NCI-H2227 (cell line): Measurements from ENCODE around the gene C16orf95.
"Not testable (repeated sequence)": the region's sequence is repeated elsewhere in the genome, so short reads cannot be mapped to it uniquely, and the experiment has no call there.

ENCODE experiments used
- DNase-seq: peaks from one replicate; lab custom pipeline; 2025; ENCODE audit not compliant: unreplicated experiment; lab: John Stamatoyannopoulos, UW

Gene C16orf95

DNA sequence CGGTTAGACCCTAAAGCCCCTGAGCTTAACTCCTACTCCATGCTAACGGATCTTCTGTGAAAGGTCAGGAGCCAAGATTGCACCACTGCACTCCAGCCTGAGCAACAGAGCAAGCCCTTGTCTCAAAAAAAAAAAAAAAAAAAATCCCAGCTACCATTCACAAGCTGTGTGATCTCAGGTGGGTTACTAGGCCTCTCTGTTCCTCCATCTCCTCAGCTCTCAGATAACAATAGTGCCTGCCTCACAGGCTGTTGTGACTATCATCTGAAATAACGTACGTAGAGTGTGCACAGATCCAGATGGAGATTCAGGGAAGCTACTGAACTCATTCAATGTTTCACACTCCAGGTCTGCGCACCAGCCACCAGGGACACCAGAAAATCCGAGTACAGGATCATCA lies 57.8 kb downstream of the C16orf95 start:
- no peak for DNase-seq

DNA sequence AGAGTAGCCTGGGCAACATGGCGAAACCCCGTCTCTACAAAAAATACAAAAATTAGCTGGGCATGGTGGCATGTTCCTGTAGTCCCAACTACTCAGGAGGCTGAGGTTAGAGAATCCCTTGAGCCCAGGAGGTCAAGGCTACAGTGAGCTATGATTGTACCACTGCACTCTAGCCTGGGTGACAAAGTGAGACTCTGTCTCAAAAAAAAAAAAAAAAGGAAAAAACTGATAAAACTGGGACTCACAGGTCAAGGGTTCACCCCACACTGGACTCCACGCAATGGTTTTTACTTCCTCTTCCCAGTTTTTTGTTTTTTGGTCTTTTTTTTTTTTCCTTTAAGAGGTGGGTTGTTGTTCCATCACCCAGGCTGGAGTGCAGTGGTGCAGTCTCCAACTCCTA lies 58.5 kb downstream of the C16orf95 start:
- not testable (repeated sequence) for DNase-seq

DNA sequence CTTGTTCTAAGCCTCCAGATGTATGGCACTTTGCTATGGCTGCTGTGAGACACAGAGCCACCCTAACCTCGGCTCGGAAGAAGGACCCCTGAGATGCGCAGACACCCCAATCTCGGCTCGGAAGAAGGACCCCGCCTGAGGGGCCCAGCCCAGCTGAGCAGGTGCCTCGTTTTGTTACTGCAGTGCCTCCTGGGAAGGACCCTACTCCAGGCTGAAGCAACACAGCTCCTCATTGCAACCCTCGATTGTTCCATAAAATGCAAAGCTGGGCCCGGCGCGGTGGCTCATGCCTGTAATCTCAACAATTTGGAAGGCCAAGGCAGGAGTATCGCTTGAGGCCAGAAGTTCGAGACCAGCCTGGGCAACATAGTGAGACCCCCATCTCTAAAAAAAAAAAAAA lies 61.3 kb downstream of the C16orf95 start:
- DNase-seq, result no peak

DNA sequence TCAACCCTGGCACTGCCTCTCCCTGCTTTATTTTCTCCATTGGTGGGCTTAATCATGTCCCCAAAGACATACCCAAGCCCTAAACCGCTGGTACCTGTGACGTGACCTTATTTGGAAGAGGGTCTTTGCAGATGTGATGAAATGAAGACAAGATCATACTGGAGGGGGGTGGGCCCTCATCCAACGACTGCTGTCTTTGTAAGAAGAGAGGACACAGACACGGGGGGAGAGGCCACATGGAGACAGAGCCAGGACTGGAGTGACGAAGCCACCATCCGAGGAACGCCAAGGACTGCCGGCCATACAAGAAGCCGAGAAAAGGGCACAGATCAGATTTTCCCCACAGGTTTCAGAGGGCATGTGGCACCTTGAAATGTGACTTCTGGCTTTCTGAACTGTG lies 62.5 kb downstream of the C16orf95 start:
- DNase-seq, result no peak

DNA sequence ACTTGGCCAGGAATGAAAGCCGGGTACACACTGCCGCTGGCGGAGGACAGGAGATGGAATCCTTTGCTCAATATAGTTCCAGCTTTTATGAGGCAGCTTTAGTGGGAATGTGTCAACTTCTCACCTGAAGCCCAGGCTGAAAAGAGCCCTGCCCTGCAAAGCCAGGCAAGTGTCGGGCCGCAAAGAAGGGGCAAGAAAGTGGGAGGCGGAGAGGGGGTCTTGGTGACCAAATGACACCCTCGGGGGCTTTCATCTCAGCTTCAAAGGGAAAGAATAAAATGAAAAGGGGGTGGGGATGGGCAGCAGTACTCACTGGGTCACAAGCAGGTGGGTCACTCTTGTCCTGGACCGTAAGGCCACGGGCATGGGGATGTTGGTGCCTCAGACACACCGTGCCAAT lies 62.9 kb downstream of the C16orf95 start:
- DNase-seq, result no peak

DNA sequence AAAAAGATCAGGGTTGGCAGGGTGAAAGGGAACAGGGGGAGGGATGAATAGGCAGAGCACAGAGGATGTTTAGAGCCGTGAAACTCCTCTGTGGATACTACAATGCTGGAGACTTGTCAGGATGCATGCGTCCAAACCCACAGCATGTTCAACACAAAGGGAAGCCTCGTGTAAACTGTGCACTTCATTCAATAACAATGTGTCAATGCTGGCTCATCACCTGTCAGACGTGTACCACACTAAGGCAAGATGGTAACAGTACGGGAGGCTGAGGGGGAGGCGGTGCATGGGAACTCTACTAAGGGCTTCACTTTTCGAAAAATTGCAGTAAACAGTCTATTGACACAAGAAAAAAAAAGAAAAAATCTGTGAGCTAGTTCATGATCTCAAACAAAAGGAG lies 63.7 kb downstream of the C16orf95 start:
- DNase-seq, result no peak
